H9 (cell line): ENCODE measurements around the gene AGAP3. TPM values are rescaled to one million over a fixed set of nuclear protein-coding genes. Genes with fewer than 3 reads are reported as not detected.

Experiments used
- DNase-seq: peaks from one replicate; pipeline ENCODE4 v3.0.0-alpha.2; 2017
- H2AFZ ChIP-seq: one replicate; pipeline ENCODE4 v1.6.1; 2013; ENCODE audit warnings: mild to moderate bottlenecking, low read length, control low read depth, moderate library complexity
- H2AK5ac ChIP-seq: 2 replicates; pipeline ENCODE4 v1.6.1; 2013; ENCODE audit warnings: low read length, control low read depth, mixed read lengths; ENCODE audit not compliant: insufficient read length
- H2BK120ac ChIP-seq: one replicate; pipeline ENCODE4 v1.6.1; 2013; ENCODE audit warnings: low read depth, mild to moderate bottlenecking, low read length, control low read depth, inconsistent platforms; ENCODE audit not compliant: poor library complexity, severe bottlenecking
- H2BK12ac ChIP-seq: 2 replicates; pipeline ENCODE4 v1.6.1; 2013; ENCODE audit warnings: low read length, control low read depth, mixed read lengths, low read depth; ENCODE audit not compliant: insufficient read length
- H2BK15ac ChIP-seq: 2 replicates; pipeline ENCODE4 v1.6.1; 2013; ENCODE audit warnings: low read depth, low read length, control low read depth
- H2BK20ac ChIP-seq: one replicate; pipeline ENCODE4 v1.6.1; 2013; ENCODE audit warnings: low read depth, mild to moderate bottlenecking, low read length, control low read depth, inconsistent platforms; ENCODE audit not compliant: poor library complexity, severe bottlenecking
- H2BK5ac ChIP-seq: 2 replicates; pipeline ENCODE4 v1.6.1; 2013; ENCODE audit warnings: low read length, control low read depth, mixed read lengths; ENCODE audit not compliant: insufficient read length
- H3K14ac ChIP-seq: 2 replicates; pipeline ENCODE4 v1.6.1; 2013; ENCODE audit warnings: low read length, control low read depth; ENCODE audit not compliant: insufficient read depth
- H3K18ac ChIP-seq: 2 replicates; pipeline ENCODE4 v1.6.1; 2013; ENCODE audit warnings: low read depth, mild to moderate bottlenecking, mixed read lengths, low read length, control low read depth; ENCODE audit not compliant: insufficient read length
- H3K23ac ChIP-seq: 2 replicates; pipeline ENCODE4 v1.6.1; 2013; ENCODE audit warnings: low read length, control low read depth, mixed read lengths, low read depth; ENCODE audit not compliant: insufficient read length
- H3K23me2 ChIP-seq: 2 replicates; pipeline ENCODE4 v1.6.1; 2013; ENCODE audit warnings: low read depth, mild to moderate bottlenecking, mixed read lengths, low read length, control low read depth; ENCODE audit not compliant: insufficient read length, poor library complexity, severe bottlenecking
- H3K27ac ChIP-seq: 2 replicates; pipeline ENCODE4 v1.5.1; 2013; ENCODE audit warnings: low read length, control low read depth, mixed read lengths, low read depth; ENCODE audit not compliant: insufficient read length
- H3K27me3 ChIP-seq: 2 replicates; pipeline ENCODE4 v1.6.1; 2013; ENCODE audit warnings: low read length, control low read depth, inconsistent platforms; ENCODE audit not compliant: insufficient read depth
- H3K4ac ChIP-seq: 2 replicates; pipeline ENCODE4 v1.6.1; 2013; ENCODE audit warnings: low read depth, mild to moderate bottlenecking, control low read depth, inconsistent platforms, low read length, moderate library complexity
- H3K4me1 ChIP-seq: 2 replicates; pipeline ENCODE4 v1.6.1; 2013; ENCODE audit warnings: low read length, control low read depth, inconsistent platforms; ENCODE audit not compliant: insufficient read depth
- H3K4me2 ChIP-seq: 2 replicates; pipeline ENCODE4 v1.6.1; 2013; ENCODE audit warnings: low read length, control low read depth, mixed read lengths; ENCODE audit not compliant: insufficient read length, insufficient read depth
- H3K56ac ChIP-seq: 2 replicates; pipeline ENCODE4 v1.6.1; 2013; ENCODE audit warnings: low read depth, mild to moderate bottlenecking, mixed read lengths, low read length, control low read depth; ENCODE audit not compliant: insufficient read length
- H3K79me1 ChIP-seq: 2 replicates; pipeline ENCODE4 v1.6.1; 2013; ENCODE audit warnings: low read depth, mild to moderate bottlenecking, moderate library complexity, low read length, control low read depth, inconsistent platforms; ENCODE audit not compliant: insufficient read depth, poor library complexity, severe bottlenecking
- H3K79me2 ChIP-seq: 2 replicates; pipeline ENCODE4 v1.6.1; 2013; ENCODE audit warnings: low read length, control low read depth, inconsistent platforms; ENCODE audit not compliant: insufficient read depth
- H3K9ac ChIP-seq: 2 replicates; pipeline ENCODE4 v1.6.1; 2013; ENCODE audit warnings: low read length, control low read depth, mixed read lengths; ENCODE audit not compliant: insufficient read length; ENCODE audit errors: extremely low read depth
- H3K9me3 ChIP-seq: one replicate; pipeline ENCODE4 v1.6.1; 2013; ENCODE audit warnings: low read depth, low read length, inconsistent platforms; ENCODE audit not compliant: control insufficient read depth
- H3T11ph ChIP-seq: one replicate; pipeline ENCODE4 v1.6.1; 2013; ENCODE audit warnings: mild to moderate bottlenecking, low read length, control low read depth, inconsistent platforms
- H4K20me1 ChIP-seq: one replicate; pipeline ENCODE4 v1.6.1; 2013; ENCODE audit not compliant: control insufficient read depth, insufficient read length, insufficient read depth
- H4K5ac ChIP-seq: 2 replicates; pipeline ENCODE4 v1.6.1; 2013; ENCODE audit warnings: low read depth, mild to moderate bottlenecking, mixed read lengths, low read length, control low read depth; ENCODE audit not compliant: insufficient read length
- H4K8ac ChIP-seq: replicated peaks from 2 replicates; pipeline ENCODE4 v1.6.1; 2013; ENCODE audit warnings: low read length, control low read depth, mixed read lengths, low read depth; ENCODE audit not compliant: insufficient read length
- H4K91ac ChIP-seq: 2 replicates; pipeline ENCODE4 v1.6.1; 2013; ENCODE audit warnings: low read depth, mild to moderate bottlenecking, moderate library complexity, mixed read lengths, low read length, control low read depth; ENCODE audit not compliant: insufficient read length
- H3K27ac Mint-ChIP-seq, 3 experiments: 2 replicates in 2 of 3; 3 replicates in 1 of 3; pipeline ENCODE4 v1.8.0; 2020 to 2021; ENCODE audit warnings: mixed read lengths in 3 of 3, mild to moderate bottlenecking in 1 of 3, moderate library complexity in 1 of 3
- H3K27me3 Mint-ChIP-seq: 2 replicates; pipeline ENCODE4 v1.8.0; 2021; ENCODE audit warnings: low read depth, mild to moderate bottlenecking, moderate library complexity, mixed read lengths
- H3K36me3 Mint-ChIP-seq, 3 experiments: 2 replicates in 2 of 3; 3 replicates in 1 of 3; pipeline ENCODE4 v1.8.0; 2020 to 2021; ENCODE audit warnings: low read depth in 3 of 3, mixed read lengths in 3 of 3; ENCODE audit not compliant: insufficient read depth in 1 of 3
- H3K4me1 Mint-ChIP-seq, 2 experiments: 2 replicates each; pipeline ENCODE4 v1.8.0; 2020; ENCODE audit warnings: mixed read lengths in 2 of 2
- H3K4me3 Mint-ChIP-seq, 2 experiments: 2 replicates in 1 of 2; 3 replicates in 1 of 2; pipeline ENCODE4 v1.8.0; 2020 to 2021; ENCODE audit warnings: mild to moderate bottlenecking in 2 of 2, mixed read lengths in 2 of 2, moderate library complexity in 1 of 2
- H3K9me3 Mint-ChIP-seq, 2 experiments: 2 replicates in 1 of 2; 3 replicates in 1 of 2; pipeline ENCODE4 v1.8.0; 2020; ENCODE audit warnings: mild to moderate bottlenecking in 2 of 2, mixed read lengths in 2 of 2, moderate library complexity in 1 of 2
- CTCF ChIP-seq: fragments of 200-600 bp; sonication (generic); conservative IDR thresholded peaks from 3 replicates; pipeline ENCODE4 v1.8.0; 2021; ENCODE audit warnings: antibody characterized with exemption, mild to moderate bottlenecking
- WGBS: extraction: QIAGEN DNeasy Blood & Tissue Kit; methylation state at CpG from one replicate; pipeline ENCODE4 v1.1.7; 2013; ENCODE audit warnings: missing lambda C conversion rate, low lambda C conversion rate, mixed read lengths; ENCODE audit not compliant: insufficient read length; ENCODE audit errors: extremely low coverage; 5-methylcytosine and 5-hydroxymethylcytosine counted together
- total RNA-seq: library from RNA; stranded (reverse); gene quantifications from 2 replicates; pipeline ENCODE4 v1.2.1, GENCODE V29; 2021

The AGAP3 gene
- total RNA-seq, 1 experiment from 2014 or later, result 97.7 TPM

- H2AK5ac ChIP-seq, result no peak overlapping the region
- TF ChIP-seq CTCF, result peak; percentile 19; the same call in 1 of the 3 replicates
- whole genome bisulfite sequencing, result no CpG with 5 or more reads among the region's 10 CpGs
- no peak overlapping the region for H3K18ac ChIP-seq
- H3K4me1 Mint-ChIP-seq, result peaks cover 32 to 58% of the 10 kb centered on the region in 2 experiments
- H3K9ac ChIP-seq, result no peak overlapping the region
- H3K56ac ChIP-seq, result no peak overlapping the region
- no peak overlapping the region for H4K5ac ChIP-seq
- no peak overlapping the region for H2BK5ac ChIP-seq
- H3K23me2 ChIP-seq, result no peaks in the 10 kb centered on the region
- no peaks in the 10 kb centered on the region; the same call in 1 of the 2 replicates for H3K4me1 ChIP-seq
- no peak overlapping the region for H3K27ac ChIP-seq
- H3K27ac Mint-ChIP-seq, result no peak overlapping the region
- no peak overlapping the region for H4K91ac ChIP-seq
- no peaks in the 10 kb centered on the region for H3K79me2 ChIP-seq
- H2BK120ac ChIP-seq, result no peak overlapping the region
- H4K8ac ChIP-seq, result no peak overlapping the region
- no peak overlapping the region for H3K4me2 ChIP-seq
- no peak overlapping the region for H3T11ph ChIP-seq
- no peaks in the 10 kb centered on the region for H4K20me1 ChIP-seq
- H3K27me3 ChIP-seq, result no peaks in the 10 kb centered on the region
- peak; percentile 35 for DNase-seq
- no peaks in the 10 kb centered on the region; a peak in 1 of 5 replicates for H3K9me3 Mint-ChIP-seq
- H3K23ac ChIP-seq, result no peak overlapping the region
- no peak overlapping the region for H2BK15ac ChIP-seq
- no peaks in the 10 kb centered on the region for H3K79me1 ChIP-seq
- peaks cover 8 to 44% (median 22%) of the 10 kb centered on the region in 3 experiments; a peak in 6 of 7 replicates for H3K36me3 Mint-ChIP-seq
- H3K4ac ChIP-seq, result no peak overlapping the region
- no peak overlapping the region for H2AFZ ChIP-seq
- H3K9me3 ChIP-seq, result no peaks in the 10 kb centered on the region
- H2BK12ac ChIP-seq, result no peak overlapping the region
- H3K4me3 Mint-ChIP-seq, result no peak overlapping the region
- peaks cover 2% of the 10 kb centered on the region; the same call in 1 of the 2 replicates for H3K27me3 Mint-ChIP-seq
- H2BK20ac ChIP-seq, result no peak overlapping the region
- no peak overlapping the region; the same call in 1 of the 2 replicates for H3K14ac ChIP-seq
Observed at GRCh38 chr7:151142686-151143040, 56.4 kb downstream of the AGAP3 start.
